HG02973 (cell line): ENCODE measurements around the gene KIAA0040.

ENCODE experiments used
- ATAC-seq: cut with Tn5 transposase; IDR thresholded peaks from one replicate; pipeline ENCODE4 v1.9.1; 2021; ENCODE audit warnings: moderate library complexity; ENCODE audit not compliant: unreplicated experiment

The KIAA0040 gene

DNA sequence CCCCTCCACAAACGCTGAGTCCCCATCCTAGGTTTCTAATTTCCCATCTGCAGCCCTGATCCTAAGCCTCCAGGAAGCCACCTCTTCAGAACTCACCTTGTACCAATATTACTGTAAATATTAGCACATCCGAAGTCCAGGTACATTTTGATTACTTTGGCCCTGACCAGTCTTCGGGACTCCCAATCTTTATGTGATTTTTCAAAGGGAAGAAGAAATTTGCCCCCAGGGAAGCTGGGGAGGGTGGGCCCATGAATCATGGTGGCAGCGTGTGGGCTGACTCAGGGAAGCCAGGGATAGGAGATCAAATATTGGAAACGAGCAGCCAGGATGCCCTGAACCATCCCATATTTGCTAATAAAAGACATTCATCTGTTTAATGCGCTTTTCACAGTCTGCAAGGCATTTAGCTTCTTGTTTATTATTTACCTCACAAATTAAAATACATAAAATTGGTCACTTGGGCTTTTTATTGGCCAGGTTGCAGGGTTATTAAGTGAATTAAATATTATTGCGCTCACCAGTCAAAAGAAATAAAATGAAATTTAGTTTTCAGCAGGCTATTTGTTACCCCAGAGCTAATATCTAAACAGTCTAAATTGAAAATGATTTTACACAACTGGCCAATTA lies 46.6 kb downstream of the KIAA0040 start:
- no peak for ATAC-seq

DNA sequence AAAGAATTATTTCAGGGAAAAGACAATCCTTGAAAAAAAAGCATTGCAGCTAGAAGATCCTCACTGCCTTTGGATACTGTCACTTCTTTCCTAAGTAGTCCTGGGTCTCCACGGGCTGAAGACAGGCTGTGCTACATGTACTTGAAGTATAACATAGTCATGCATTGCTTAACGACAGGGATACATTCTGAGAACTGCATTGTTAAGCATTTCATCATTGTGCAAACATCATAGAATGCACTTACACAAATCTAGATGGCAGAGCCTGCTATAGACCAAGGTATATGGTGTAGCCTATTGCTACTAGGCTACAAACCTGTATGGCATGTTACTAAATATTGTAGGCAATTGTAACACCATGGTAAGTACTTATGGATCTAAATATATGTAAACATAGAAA lies 54.0 kb downstream of the KIAA0040 start:
- no peak for ATAC-seq

DNA sequence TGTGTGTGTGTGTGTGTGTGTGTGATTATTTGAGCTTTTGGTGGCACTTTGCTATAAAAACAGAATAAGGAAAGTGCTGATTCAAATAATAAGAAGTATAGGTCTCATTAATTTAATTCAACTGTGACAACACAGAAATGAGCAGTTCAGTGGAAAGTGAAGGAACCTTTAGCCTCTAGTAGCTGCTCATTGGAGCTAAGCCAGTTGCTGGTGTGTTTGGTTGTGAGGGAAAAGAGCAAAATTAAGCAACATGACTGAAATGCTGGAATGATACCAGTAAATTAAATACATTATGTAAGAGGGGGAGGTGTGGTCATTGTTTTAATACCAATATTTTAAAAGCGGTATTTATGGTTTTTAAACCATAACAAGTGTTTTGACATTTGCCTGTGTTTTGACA lies 55.2 kb downstream of the KIAA0040 start:
- no peak for ATAC-seq

DNA sequence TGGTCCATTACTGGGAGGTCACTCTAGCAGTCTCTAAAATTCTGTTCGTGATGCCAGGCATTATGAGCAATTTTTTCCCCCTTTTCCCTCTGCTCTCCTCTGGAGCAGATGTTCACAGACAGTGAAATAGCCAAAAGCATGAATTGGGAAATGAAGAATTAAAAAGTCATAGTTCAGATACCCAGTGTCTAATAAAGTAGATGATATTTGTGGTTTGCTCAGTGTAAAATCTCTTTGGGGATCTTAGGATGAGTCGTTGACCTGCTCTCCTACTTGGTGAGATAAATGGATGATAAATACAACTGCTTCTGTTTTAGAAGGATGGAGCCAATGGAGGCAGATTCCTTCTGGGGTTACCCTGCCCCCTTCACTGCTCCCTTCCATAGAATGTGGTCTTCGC lies 56.3 kb downstream of the KIAA0040 start:
- no peak for ATAC-seq

DNA sequence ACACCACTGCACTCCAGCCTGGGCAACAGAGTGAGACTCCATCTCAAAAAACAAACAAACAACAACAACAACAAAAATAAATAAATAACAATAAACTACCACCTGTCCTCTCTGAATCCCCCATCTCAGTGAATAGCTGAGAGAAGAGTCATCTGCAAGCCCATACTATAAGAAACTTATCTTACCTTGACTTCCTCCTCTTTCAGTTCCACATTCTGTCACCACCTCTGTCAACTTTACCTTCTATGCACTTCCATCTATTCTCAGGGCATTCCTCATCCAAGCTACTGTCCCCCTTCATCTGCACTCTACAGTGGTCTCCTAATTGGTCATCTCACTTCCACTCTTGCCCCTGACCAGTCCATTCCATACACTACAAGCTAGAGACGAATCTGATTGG lies 58.1 kb downstream of the KIAA0040 start:
- no peak for ATAC-seq

DNA sequence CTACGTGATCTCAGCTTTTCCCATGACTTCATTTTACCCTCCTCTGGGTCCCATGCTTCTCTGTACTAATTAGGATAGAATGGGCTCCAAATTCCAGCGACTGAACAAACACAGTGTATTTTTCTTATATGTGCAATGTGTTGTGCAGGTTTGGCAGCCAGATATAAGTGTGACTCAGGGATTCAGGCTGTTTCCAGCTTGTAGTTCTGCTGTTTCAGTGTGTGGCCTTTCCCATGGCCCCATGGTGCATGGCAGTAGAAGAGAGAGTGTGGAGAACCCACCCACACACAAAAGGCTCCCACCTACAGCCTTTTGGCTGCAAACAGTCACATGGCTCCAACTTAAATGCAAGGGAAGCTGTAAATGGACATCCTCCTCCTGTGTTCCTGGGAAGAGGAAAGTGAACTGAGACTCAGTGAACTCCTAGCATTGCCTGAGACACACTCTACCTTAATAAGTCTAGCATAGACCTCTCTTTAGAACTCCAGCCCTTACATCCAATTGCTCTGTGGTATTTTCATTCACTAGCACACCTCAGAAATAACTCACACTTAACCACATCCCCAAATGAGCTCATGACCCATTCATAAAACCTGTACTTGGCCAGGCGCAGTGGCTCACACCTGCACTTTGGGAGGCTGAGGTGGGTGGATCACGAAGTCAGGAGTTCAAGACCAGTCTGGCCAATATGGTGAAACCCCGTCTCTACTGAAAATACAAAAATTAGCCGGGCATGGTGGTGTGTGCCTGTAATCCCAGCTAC lies 58.7 kb downstream of the KIAA0040 start:
- ATAC-seq: no peak

DNA sequence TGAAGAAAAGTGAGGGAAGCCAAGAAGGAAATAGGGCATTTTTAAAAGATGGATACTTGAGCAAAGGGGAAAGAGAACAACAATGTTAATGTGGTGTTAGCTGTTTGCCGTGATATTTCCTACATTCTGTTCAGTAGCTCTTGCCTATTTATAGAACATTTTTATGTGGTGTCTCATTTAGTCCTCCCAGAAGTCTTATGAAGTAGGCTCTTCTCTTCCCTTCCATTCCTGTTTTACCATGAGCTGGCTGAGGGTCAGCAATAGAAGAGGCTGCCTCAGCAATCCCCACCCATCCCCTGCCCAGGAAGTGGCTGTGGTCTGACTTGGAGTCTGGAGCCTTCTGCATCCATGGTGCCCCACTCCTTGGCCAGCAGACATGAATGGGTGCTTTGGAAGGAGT lies 60.1 kb downstream of the KIAA0040 start:
- no peak for ATAC-seq

DNA sequence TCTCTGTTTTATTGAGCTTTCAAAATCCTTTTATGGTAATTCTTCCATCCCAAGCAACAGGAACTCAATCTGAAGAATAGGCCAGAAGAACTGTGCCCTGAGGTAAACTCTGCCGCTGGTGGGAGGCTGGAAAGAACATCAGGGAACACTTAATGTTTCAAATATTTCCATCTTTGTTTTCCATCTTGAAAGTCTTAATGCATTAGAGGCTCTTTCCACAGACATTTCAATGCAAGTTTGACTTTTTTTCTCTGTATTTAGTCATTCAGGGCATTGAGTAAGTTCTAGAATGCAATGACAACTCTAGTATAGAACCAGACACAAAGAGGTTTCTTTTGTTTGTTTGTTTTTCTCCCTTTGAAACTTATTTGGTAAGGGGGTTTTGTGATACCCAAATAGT lies 61.5 kb downstream of the KIAA0040 start:
- ATAC-seq: no peak

DNA sequence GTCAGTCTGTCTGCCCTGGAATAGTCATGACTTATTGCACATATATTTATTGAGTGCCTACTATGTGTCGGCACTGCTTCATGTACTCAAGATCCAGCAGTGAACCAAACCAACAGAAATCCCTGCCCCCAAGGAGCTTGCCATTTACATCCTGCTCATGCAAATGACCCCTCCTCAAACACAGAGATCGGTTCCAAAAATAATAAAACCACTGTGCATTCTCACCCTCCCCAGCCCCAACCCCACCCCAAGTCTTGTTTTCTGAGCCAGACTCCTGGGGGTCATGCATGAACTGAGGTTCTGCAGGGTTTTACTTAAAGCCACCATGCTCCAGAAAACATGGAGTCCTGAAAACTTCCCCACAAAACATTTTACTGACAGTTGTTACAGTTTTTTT lies 61.9 kb downstream of the KIAA0040 start:
- no peak for ATAC-seq

DNA sequence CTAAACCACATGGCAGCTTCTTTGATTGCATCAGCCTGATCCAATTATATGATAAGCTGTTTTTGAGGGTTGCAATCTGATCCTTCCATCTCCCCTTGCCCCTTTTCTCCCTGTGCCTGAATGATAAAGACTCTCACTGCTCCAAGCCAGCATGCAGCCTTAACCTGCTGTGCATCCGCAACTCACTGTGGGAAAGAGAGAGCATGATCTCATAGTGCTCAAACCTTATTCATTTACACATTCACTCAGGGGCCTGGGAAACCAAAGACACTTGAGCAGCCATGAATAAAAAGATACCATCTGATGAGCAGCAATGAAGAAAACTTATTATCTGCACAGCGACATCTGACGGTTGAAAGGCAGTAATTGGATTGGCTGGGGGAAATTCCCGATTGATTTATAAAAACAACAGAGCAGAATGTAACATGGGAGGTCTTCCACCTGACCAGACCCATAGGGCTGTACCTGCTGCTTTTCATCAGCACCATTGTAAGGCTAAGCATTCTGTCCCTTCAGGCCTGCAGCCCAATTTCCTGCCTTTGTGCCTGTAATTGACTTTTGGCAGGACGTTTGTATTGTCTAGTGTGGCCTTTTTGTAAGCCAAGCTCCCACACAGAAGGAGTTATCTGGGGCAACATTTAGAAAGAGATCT lies 62.5 kb downstream of the KIAA0040 start:
- no peak for ATAC-seq

DNA sequence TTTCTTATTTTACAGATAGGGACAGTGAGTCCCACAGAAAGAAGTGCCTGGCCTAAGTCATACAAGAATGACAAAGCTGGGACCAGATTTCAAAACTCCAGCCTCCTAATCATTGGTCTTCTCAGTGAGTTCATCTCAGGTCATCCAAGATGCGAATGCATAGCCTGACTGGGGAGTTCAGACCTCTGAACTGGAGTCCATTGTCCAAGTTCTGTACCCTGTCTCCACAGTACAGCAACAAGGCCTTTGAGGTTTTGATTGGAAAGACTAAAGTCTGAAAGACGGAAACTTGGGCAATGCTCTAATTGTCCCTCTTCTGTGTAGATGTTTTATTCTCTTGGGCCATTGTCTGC lies 63.0 kb downstream of the KIAA0040 start:
- ATAC-seq: no peak

DNA sequence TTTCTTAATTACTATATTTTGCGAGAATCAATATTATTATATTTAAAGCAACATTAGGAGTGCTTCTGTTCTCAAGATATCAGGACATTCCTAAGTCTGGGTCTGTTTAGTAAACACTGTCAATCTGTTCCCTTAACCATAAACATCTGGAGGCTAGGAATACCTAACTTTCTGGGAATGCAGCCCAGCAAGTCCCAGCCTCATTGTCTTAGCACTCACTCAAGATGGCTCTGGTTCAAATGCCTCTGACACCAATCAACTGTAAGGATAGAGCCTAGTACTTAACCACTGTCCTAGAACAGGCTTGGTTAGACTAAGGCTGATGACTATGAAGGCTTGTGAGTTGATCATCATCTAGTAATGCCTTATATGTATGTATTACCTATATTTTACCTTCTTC lies 63.4 kb downstream of the KIAA0040 start:
- ATAC-seq: no peak

DNA sequence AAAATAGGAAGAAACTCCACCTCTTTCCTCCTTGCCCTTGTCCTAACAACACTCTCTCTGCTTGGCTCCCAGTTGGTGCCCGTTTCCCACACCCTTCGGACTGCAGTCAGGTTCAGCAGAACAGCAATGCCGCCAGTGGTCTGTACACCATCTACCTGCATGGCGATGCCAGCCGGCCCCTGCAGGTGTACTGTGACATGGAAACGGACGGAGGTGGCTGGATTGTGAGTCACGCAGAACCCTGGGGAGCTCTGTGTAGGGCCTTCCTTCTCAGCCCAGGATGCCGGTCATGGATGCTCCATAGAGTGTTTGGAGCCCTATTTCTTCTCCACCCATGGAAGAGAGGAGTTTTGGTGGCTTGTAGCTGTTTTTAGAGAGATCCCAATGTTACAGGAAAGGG lies 64.1 kb downstream of the KIAA0040 start:
- no peak for ATAC-seq

DNA sequence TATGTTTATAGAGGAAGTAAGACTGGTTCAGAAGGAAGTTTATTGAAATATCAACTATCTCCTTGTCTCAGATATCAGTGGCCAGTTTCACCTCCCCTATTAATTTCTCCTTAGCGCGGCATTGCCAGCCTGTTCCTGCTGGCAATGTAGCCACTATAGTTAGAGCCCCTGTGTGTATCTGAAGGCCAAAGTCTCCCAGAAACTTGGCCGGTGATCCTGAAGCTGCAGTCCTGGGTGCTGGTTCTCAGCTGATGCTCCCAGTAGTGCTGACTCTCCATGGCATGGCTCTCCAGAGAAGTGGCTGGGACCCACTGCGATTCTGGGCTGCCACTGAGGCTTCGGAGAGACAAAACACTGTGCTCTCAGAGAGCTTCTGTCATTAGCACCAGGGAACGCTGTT lies 65.0 kb downstream of the KIAA0040 start:
- no peak for ATAC-seq

DNA sequence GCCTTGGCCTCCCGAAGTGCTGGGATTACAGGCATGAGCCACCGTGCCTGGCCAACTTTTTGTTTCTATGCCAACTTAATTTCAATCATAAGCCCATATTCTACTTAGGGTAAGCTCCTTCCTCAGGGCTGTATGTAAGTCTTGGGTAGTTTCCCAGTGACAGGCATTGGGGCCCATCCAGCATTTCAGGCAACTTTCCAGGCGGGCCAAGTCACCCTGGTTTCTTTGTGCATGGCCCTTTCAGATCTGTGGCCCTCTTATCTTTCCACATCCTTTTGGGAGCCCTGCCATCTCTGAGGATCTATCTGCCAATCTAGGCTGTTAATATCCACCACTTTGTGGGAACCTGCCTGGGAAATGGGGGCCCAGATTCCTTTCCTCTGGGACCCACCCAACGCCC lies 66.2 kb downstream of the KIAA0040 start:
- no peak for ATAC-seq

DNA sequence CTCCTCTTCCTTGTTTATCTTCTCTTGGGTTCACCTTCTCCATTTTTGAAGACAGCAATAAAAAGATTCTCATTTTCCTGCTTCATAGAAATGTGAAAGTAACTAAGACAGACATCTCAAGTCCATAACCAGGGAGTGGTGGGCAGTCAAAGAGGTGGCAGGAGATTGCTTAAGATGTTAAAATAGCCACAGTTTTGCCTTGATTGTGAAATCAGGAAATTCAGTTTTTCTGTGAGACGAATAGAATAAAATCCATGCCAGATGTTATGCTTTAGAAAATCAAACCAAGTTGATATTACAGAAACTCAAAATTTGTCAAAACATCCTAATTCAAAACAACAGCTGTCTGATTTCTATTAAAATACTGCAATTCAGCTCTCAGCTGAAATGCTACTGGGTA lies 67.7 kb downstream of the KIAA0040 start:
- no peak for ATAC-seq

DNA sequence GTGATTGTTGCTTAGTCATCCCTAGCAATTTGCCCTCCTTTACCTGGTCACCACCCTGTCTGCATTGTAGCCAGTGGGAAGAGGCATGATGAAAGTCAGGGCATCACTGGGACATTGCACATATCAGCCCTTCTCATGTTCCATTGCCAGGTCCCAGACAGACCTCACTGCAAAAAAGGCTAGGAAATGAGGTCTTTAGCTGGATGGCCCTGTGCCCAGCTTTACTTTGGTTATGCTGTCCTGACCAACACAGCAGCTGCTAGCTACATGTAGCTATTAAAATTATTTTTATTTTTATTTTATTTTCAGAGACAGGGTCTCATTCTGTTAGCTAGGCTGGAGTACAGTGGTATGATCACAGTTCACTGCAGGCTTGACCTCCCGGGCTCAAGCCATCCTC lies 72.1 kb downstream of the KIAA0040 start:
- no peak for ATAC-seq

DNA sequence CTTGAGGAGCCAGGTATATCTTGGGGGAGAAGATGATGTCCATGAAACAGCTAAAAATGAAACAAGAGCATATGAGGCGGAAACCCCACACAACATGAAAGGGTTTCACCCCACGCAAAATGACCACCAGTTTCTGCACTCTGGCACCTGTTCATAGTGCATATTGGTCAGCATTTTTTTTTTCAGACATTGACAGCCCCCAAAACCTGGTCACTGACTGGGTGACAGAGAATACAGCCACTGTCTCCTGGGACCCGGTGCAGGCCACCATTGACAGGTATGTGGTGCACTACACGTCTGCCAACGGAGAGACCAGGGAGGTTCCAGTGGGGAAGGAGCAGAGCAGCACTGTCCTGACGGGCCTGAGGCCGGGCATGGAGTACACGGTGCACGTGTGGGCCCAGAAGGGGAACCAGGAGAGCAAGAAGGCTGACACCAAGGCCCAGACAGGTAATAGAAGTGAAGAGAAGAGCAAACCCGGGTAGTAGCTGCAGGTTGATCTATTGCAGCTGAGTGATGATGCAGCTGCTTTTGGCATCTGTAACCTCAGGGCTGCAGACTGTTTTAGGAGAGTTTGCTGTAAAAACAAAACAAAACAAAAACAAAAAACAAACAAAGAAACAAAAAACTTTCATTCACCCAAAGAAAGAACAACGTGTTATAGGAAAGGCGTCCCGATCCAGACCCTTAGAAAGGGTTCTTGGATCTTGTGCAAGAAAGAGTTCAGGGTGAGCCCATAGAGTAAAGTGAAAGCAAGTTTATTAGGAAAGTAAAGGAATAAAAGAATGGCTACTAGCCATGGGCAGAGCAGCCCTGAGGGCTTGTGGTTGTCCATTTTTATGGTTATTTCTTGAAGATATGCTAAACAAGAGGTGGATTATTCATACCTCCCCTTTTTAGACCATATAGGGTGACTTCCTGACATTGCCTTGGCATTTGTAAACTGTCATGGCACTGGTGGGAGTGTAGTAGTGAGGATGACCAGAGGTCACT lies 73.9 kb downstream of the KIAA0040 start:
- ATAC-seq: no peak

DNA sequence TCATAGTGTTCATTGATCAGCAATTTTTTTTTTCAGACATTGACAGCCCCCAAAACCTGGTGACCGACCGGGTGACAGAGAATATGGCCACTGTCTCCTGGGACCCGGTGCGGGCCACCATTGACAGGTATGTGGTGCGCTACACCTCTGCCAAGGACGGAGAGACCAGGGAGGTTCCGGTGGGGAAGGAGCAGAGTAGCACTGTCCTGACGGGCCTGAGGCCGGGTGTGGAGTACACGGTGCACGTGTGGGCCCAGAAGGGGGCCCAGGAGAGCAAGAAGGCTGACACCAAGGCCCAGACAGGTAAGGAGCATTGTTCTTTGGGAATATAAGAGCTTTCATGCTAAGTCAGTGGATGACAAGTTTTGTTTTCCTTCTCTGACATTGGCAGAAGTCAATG lies 75.7 kb downstream of the KIAA0040 start:
- no peak for ATAC-seq

DNA sequence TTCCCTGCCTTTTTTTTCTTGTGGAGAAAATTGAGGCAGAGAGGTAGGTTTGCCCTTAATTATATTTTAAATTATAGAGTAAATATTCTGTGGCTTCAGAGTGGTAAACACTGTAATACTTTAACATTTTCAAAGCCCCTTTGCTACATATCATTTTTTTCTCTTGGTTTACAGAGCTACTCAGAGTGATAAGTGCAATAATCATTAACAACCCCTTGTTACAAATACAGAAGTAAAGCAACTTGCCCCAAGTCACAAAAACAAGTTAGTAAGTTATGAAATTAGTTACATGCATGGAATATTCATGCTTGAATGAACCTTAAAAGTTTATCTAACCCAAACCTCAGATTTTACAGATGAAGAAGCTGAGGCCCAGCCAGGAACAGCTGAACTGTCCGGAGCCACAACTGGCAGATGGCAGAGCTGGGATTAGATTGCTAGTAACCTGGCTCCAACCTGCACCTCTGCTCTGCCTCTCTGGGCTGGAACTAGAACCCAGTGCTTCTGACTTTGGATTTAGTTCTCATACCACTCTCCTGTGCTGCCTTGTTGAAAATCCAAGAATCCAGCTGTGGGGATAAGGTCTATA lies 76.3 kb downstream of the KIAA0040 start:
- no peak for ATAC-seq

DNA sequence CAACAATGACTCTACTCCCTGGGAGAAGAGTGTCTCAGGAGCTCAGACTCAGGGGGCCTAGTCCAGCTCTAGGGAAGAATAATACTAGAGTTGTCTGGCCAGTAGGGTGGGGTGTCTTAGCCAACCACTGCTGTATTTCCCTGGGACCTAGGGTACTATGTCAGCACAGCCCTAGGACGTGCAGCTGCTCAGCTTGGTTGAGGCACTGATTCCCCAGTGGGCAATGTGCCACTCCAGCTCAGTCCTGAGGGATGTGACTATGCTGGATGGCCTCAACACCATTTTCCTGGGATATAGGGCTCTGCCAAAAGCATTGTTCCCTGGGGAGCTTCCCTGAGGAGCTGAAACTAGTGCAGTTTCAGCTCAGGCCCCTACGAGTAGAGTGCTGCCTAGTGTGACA lies 77.6 kb downstream of the KIAA0040 start:
- ATAC-seq: no peak
